Measurements from ENCODE around the gene SKAP2.

- no peak for TF ChIP-seq POLR2A (IDR thresholded peaks at IDR 0.05)
- no peak for TF ChIP-seq CTCF (IDR thresholded peaks at IDR 0.05)
Observed at GRCh38 chr7:26636808-26637207, 227.6 kb downstream of the SKAP2 start.
